ENCODE results near the gene RHOB.

The RHOB gene

GRCh38 chr2:20472569-20472968 lies 25.7 kb downstream of the RHOB start:
- DNase-seq (ENCODE audit: low read depth in 2 of 3, low spot score in 1 of 3), result no peak

DNA sequence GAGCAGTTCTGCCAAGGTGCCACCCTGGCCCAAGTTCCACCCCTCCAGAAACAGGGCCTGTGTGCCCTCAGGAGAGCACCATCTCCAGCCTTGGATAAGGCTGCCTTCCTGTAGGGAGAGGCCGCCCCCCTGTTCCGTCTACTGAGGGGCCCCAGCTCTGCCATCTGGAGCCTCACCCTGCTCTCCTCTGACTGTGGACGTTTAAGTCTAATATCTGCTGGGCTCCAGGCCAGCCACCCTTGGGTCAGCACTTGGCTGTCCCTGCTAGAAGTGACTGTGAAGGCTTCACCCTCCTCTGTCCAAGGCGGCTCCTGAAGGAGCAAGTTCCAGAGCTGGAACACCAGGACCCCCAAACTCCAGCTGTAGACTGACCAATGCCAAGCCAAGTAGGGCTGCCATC lies 26.3 kb downstream of the RHOB start:
- no peak for DNase-seq (ENCODE audit: low read depth in 2 of 3, low spot score in 1 of 3)

- no peak for DNase-seq (ENCODE audit: low read depth in 2 of 3, low spot score in 1 of 3)
These were observed 28.1 kb downstream of the RHOB start for GRCh38 chr2:20474757-20475566.

DNA sequence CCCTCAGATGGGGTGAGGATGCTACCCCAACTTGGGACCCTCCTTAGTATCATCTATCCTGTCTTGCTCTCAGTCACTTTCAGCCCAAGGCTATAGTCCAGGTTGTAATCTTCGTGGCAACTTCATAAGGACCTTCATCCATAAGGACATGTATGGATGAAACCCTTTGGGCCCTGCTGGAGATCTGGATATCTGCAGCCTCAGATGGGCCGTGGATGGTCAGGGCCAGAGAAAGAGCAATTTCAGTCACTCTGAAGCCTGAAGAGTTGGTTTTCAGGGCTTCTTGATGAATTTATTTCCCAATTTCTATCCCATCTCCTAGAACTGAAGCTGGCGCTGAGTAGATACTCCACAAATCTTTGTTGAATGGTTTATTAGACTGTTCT lies 28.7 kb downstream of the RHOB start:
- DNase-seq (ENCODE audit: low read depth in 2 of 3, low spot score in 1 of 3), result no peak

DNA sequence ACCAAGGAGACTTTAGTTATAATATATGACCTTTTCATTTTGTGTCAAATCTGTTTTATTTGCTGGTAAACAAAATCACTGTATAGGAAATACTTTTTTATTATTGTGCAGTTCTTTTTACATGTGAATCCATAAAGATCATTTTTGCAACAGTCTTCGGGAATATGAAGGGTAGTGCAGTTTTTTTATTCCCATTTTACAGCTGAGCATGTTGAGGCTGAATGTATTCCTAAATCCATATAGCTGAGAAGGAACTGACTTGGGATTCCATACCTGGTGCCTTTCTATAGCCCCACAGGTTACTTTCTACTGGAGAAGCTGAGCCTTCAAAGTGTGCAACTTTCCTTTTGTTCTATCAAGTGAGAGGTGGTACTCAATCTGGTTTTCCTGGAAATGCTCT lies 29.6 kb downstream of the RHOB start:
- DNase-seq (ENCODE audit: low read depth in 2 of 3, low spot score in 1 of 3), result no peak

- DNase-seq (ENCODE audit: low read depth in 2 of 3, low spot score in 1 of 3), result no peak
These were observed 30.1 kb downstream of the RHOB start for GRCh38 chr2:20476950-20477349.

DNA sequence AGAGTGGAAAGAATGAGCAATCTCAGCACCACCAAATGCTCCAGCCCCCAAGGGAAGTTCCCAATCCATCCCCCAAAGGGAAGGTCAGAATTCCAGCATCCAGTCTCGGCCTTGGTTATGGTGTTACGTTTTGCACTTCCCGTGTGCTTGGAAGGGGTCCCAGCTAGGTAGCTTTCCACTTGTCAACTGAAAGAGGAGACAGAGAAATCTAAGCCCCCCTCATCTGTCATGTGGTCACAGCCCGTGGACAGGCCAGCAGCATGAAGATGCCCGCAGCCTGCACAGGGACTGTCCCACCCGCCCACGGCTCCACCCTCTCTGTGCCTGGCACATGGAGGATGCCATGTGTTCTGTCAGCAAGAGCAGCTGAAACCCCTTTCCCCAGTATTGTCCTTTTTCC lies 32.1 kb downstream of the RHOB start:
- no peak for DNase-seq (ENCODE audit: low read depth in 2 of 3, low spot score in 1 of 3)

DNA sequence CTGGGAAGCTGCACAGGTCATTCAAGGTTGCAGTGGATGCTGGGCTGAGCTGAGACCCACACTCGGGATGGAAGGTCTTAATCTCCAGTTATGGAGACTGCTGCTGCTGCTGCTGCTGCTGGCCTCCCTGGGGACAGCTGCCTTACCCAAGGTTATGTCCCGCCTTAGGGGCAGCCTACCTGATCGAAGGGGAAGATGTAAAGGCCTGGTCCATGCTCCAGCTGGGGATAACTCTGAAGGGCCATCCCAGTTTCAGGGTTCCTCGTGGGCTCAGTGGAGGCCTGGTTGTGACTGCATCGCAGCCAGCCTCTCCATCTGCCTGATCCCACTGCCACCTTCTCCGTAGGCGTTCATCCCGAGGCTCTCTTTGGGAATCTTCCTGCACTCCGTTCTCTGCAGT lies 33.0 kb downstream of the RHOB start:
- DNase-seq (ENCODE audit: low read depth in 2 of 3, low spot score in 1 of 3), result no peak

- no peak for DNase-seq (ENCODE audit: low read depth in 2 of 3, low spot score in 1 of 3)
These were observed 34.0 kb downstream of the RHOB start for GRCh38 chr2:20480913-20481312.

DNA sequence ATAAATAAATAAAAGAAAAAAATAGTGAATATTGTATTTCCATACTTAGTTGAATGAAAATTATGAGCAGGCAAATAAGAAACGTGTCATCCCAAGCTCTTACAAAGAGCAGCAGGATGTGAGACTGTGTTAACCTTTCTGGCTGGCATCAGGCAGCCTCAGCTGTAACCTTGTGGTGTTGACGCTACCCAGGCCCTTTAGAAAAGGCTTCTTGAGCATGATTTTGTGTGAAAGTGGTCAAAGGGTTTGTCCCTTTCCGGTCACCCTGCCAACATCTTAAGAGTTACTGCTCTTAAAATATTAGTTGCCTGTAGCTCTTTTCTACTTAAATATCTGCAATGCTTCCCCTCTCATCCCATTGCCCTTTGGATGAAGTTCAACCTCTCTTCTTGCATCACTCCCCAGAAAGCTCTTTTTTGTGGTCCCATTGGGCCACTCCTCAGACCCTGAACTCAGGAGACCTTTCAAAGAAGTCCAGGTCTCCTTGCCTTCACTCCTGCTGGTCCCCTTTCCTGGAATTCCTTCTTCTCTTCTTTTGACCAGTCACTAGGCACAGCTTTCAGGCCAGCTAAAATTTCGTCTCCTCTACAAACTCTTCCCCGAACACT lies 35.0 kb downstream of the RHOB start:
- DNase-seq (ENCODE audit: low read depth in 2 of 3, low spot score in 1 of 3), result no peak

GRCh38 chr2:20482725-20483124 lies 35.9 kb downstream of the RHOB start:
- DNase-seq (ENCODE audit: low read depth in 2 of 3, low spot score in 1 of 3), result no peak

DNA sequence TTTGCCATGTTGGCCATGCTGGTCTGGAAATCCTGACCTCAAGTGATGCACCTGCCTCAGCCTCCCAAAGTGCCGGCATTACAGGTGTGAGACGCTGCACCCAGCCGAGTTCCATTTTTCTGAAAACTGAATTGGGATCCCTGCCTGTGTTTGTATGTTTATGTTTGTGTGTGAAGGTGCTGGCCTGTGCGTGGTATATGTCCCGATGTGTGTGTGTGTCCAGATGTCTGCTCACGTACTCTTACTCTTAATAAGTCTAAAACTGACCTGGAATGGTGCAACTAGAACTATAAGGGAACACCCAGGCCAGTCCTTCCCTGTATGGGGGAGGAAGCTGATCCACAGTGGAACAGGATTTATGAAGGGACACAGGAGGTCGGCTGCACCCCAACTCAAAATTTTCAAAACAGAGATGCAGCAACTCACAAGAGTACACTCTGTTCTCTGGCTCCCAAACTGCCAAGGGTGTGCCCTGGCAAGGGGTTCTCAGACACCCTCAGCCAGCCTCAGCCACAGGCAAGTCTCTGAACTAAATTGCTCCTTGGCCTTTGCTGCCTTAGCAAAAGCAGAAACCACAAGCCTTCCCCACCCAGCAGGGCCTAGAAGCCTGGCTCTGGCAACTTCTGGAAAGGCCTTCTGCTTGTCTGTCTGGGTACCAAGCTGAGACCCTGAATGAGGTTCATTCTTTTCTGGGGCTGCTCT lies 36.5 kb downstream of the RHOB start:
- no peak for DNase-seq (ENCODE audit: low read depth in 2 of 3, low spot score in 1 of 3)

DNA sequence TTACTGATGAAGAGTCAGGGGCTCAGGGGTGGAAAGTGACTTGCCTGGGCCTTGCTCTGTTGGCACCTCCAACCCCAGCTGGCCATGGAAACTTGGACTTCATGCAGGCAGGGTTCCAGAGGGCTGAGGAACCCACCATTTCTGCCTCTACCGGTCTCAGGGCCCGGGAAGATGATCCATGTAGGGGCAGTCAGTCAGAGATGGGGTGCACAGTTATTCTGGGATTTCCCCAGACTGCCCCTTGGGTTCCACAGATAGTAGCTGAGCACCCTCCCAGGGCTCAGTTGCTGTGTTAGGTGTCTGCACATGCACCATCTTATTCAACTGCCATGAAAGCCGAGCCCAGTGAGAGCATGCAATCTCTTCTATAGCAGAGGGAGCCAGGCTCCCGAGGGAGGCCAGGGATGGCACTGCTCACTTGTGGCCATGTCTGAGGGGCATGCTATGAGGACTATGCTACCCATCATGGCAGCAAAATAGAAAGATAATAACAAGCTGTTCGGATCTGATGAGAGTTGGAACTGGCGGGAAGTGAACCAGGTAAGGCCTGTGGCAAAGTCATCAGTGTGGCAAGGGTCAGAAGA lies 37.3 kb downstream of the RHOB start:
- DNase-seq (ENCODE audit: low read depth in 2 of 3, low spot score in 1 of 3), result no peak

DNA sequence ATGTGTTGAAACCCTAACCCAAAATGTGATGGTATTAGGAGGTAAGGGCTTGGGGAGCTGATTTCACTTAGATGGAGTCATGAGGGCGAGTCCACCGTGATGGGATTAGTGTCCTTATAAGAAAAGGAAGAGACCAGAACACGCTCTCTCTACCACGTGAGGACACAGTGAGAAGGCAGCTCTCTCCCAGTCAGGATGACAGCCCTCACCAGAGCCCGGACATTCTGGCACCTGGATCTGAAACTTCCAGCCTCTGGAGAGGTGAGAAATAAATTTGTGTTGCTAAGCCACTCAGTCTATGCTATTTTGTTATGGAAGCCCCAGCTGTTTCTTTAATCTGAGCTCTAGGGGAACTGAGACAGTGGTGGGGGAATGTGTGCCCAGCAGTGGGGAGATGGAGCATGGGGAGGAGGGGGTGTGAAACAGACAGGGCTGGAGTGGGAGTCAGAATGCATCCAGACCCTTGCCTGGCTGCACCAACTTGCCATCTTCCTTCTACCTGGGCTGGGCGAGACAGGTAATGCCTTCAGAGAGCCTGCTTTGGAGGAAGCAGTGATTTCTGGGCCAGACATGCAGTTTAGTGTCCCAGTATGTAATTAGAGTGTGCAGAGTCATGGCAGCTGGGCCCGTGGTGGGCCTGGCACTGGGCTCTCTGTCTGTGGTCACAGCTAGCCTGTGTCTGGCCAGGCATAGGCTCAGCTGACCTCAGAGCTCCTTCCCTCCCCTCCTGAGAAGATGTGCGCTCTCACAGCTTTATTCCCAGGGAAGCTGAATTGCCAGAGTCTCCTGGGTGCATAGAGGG lies 38.1 kb downstream of the RHOB start:
- no peak for DNase-seq (ENCODE audit: low read depth in 2 of 3, low spot score in 1 of 3)

DNA sequence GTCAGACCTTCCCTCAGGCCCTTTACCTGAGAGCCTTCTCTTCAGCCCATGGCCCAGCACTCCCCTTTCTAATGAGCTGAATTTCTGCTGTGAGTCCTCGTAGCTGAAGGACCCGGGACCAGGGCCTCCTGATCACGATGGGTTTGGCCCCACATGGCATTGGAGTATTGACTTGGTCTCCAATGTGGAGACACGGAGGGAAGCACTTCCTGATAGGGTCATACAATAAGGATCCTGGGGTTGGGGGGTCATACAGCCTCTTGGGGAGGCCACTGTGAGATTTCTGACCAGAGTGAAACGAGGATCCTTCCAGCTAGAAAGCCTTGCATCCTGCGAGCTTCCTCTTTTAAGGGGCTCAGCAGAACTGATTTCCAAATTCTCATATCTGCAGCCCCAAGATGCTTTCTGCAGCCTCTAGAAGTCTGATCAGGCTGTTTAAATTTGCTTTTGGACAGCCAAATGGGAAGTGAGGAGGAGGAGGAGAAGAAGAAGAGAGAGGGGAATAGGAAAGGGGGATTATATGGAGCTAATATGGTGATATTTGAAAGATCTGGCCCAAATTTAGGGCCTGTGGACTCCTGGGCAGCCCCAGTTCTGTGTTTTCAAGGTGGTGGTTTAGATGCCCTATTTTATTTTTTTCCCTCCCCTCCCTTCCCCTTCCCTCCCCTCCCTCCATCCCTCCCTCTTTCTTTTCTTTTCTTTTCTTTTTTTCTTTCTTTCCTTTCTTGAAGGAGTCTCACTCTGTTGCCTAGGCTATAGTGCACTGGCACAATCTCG lies 38.9 kb downstream of the RHOB start:
- DNase-seq (ENCODE audit: low read depth in 2 of 3, low spot score in 1 of 3), result no peak

DNA sequence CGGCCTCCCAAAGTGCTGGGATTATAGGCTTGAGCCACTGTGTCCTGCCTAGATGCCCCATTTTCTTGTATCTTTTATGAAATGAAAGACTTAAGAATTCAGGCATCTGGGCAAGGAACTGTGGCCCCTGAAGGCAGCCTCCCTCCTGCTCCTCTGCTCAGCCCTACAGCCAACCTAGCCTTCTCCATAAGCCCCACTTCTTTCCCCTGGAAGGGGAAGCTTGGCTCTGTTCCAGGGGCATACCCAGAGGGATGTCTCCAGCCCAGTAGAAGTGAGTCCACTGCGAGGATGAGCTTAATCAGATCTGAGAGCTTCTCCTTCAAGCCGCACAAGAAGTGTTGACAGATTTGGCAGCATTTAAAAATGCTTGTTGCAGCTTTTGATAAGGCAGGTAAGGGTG lies 39.7 kb downstream of the RHOB start:
- no peak for DNase-seq (ENCODE audit: low read depth in 2 of 3, low spot score in 1 of 3)

DNA sequence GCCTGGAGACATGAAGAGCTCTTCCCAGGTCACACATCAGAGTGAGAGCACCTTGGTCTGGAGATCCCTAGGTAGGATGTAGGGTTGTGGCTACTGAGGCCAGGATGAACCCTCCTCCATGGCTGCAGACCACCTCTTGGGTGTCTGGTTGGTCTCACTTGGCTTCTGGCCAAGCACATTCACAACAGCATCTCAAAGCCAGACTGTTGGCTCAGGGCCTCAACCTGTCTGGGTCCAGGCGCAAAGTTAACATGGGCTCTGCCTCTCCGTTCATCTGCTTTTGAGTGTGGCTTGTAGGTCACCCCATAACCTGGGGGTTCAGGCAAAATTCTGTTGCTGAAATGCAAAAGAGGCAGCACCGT lies 40.1 kb downstream of the RHOB start:
- DNase-seq (ENCODE audit: low read depth in 2 of 3, low spot score in 1 of 3), result no peak

DNA sequence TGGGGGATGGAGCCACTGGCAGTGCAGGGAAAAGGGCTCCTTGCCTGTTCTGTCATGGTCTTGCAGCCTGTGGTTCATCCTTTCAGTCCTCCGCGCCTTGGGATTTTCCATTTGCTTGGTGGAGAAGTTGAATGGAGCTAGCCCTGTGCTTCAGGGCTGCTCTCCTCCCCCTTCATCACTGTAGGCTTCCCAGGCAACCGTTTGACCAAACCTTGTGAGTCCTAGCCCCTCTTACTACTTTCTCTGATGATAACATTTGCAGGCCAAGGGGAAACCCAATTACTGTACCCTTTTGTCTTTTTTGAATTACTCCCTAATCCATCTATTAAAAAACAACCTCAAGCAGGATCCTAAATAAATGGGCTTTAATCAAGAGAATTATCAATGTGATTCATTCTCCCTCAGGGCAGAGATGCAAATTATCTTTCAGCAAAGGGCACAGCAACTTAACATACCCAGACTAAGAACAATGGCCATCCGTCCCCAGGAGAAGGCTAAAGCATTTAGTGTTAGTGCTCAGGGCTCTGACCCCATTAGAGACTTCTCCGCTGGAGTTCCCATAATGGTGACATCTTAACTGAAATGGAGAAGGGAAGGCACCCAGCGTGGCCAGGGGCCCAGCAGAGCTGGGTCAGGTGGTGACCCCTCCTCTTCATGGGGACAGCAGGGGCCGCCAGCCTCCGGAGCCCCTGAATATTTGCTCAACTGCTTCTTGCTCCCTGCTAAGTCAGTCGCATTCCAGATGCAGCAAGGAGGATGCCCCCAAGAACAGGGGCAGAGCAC lies 40.7 kb downstream of the RHOB start:
- DNase-seq (ENCODE audit: low read depth in 2 of 3, low spot score in 1 of 3), result no peak

DNA sequence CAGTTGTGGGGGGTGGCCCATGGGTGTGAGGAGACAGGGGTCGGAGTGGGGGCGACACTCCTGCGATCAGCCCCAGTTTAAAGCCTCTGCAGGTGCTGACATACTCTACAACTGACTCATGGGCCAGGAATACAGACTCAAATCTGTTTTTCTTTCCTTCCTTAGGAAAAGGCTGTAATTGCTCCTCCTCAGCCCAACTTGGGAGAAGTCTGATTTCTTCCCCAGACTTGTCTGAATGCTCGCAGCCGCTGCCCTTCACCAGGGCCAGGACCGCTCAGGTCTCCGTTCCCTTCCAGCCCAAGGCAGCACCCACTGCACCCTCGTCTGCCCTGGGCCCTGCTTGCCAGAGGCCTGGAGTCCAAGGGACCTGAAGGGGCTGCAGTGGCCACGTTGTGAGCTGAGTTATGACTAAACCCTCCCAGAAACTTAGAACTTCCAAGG lies 41.3 kb downstream of the RHOB start:
- DNase-seq (ENCODE audit: low read depth in 2 of 3, low spot score in 1 of 3), result no peak

DNA sequence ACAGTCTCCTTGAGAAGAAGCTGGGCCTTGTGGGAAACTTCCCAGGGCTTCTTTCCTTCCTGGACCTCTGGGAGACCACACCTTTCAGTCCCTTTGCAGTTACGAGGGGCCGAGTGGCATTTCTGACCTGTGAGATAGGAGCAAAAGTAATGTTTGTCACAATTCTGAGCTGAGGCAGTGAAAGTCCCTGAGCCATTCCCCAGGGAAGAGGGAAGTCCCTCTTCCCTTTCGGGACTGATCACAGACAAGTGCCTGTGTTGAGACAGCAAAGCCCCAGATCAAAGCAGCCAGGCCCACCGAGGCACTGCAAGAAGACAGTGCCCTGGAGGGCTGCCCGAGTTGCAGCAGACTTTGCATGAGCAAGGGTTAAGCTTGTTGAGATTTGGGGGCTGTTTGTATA lies 41.9 kb downstream of the RHOB start:
- DNase-seq (ENCODE audit: low read depth in 2 of 3, low spot score in 1 of 3), result no peak
